PC-3 (cell line): ENCODE results near the gene TMEM126A. TPM values are rescaled to one million over a fixed set of nuclear protein-coding genes. Genes with fewer than 3 reads are reported as not detected.

Source experiments
- ATAC-seq: fragments of 200-7000 bp; cut with Tn5 transposase; 2 replicates; pipeline ENCODE4 v1.9.1; 2020; ENCODE audit warnings: mild to moderate bottlenecking, moderate library complexity
- BruUV-seq: library from RNA; stranded (reverse); fragments of 400-500 nt; replicated peaks from 2 replicates; lab custom pipeline; 2021; lab: Mats Ljungman, UMichigan
- CTCF ChIA-PET: fragments of 300-600 bp; sonication (Branson Sonifier 250); formaldehyde crosslinking; loops from one replicate; lab custom pipeline; 2022; ENCODE audit warnings: antibody characterized with exemption; lab: Charles Lee
- POLR2A ChIA-PET: fragments of 300-600 bp; sonication (Branson Sonifier 250); formaldehyde crosslinking; loops from one replicate; lab custom pipeline; 2022; ENCODE audit warnings: antibody characterized with exemption; ENCODE audit not compliant: unreplicated experiment; lab: Charles Lee
- DNase-seq: peaks from one replicate; pipeline ENCODE4 v3.0.0-alpha.2; 2015
- H2AFZ ChIP-seq: fragments of 300-600 bp; sonication (generic); 2 replicates; pipeline ENCODE4 v1.6.0; 2016; ENCODE audit warnings: antibody characterized with exemption, low read length
- H3F3A ChIP-seq: fragments of 300-600 bp; sonication (generic); one replicate; pipeline ENCODE4 v1.6.0; 2017; ENCODE audit warnings: antibody characterized with exemption, low read length, control low read depth, mild to moderate bottlenecking; ENCODE audit not compliant: unreplicated experiment
- H3K27ac ChIP-seq: fragments of 300-600 bp; sonication (generic); 2 replicates; pipeline ENCODE4 v1.5.1; 2016; ENCODE audit warnings: mild to moderate bottlenecking, low read length
- H3K27me3 ChIP-seq: fragments of 300-600 bp; sonication (generic); 2 replicates; pipeline ENCODE4 v1.6.1; 2016; ENCODE audit warnings: low read length, mixed read lengths
- H3K36me3 ChIP-seq: fragments of 300-600 bp; sonication (generic); 2 replicates; pipeline ENCODE4 v1.6.1; 2016; ENCODE audit warnings: low read depth, mixed run types, low read length, mixed read lengths
- H3K4me1 ChIP-seq: fragments of 300-600 bp; sonication (generic); 2 replicates; pipeline ENCODE4 v1.5.1; 2016; ENCODE audit warnings: low read length; ENCODE audit not compliant: insufficient read depth
- H3K4me2 ChIP-seq: fragments of 300-600 bp; sonication (generic); 2 replicates; pipeline ENCODE4 v1.6.0; 2016; ENCODE audit warnings: low read length
- H3K4me3 ChIP-seq: fragments of 300-600 bp; sonication (generic); 2 replicates; pipeline ENCODE4 v1.5.1; 2016; ENCODE audit warnings: mild to moderate bottlenecking, low read length, mixed read lengths
- H3K79me2 ChIP-seq: fragments of 300-600 bp; sonication (generic); 2 replicates; pipeline ENCODE4 v1.6.1; 2017; ENCODE audit warnings: low read length, mixed read lengths
- H3K9ac ChIP-seq: fragments of 300-600 bp; sonication (generic); 2 replicates; pipeline ENCODE4 v1.6.0; 2016; ENCODE audit warnings: mild to moderate bottlenecking, low read length
- H3K9me2 ChIP-seq: fragments of 300-600 bp; sonication (generic); replicated peaks from 2 replicates; pipeline ENCODE4 v1.6.1; 2016; ENCODE audit warnings: mixed run types, low read length, mixed read lengths
- H3K9me3 ChIP-seq: fragments of 300-600 bp; sonication (generic); 2 replicates; pipeline ENCODE4 v1.6.1; 2016; ENCODE audit warnings: low read length, mixed read lengths
- H4K20me1 ChIP-seq: fragments of 300-600 bp; sonication (generic); 2 replicates; pipeline ENCODE4 v1.6.1; 2016; ENCODE audit warnings: low read length, mixed read lengths
- EZH2 ChIP-seq: fragments of 300-600 bp; sonication (generic); IDR thresholded peaks from one replicate; pipeline ENCODE4 v1.6.1; 2017; ENCODE audit warnings: antibody characterized with exemption, mild to moderate bottlenecking, low read length; ENCODE audit not compliant: unreplicated experiment
- EZH2phosphoT487 ChIP-seq: fragments of 300-600 bp; sonication (generic); IDR thresholded peaks from 2 replicates; pipeline ENCODE4 v1.6.1; 2018; ENCODE audit warnings: mild to moderate bottlenecking, antibody characterized with exemption, low read length, borderline replicate concordance
- intact Hi-C: fragments of 100-400 bp; cut with micrococcal nuclease; formaldehyde crosslinking; loops from 2 replicates; pipeline ENCODE4 v1.9.0; 2023
- total RNA-seq: library from RNA; depleted of rRNA; stranded (reverse); fragments of >200 nt; gene quantifications from 2 replicates; pipeline ENCODE4 v1.2.3, GENCODE V29; 2014
- TF ChIP-seq, protein P1 (sequence below): fragments of 300-600 bp; sonication (generic); conservative IDR thresholded peaks from 2 replicates; pipeline ENCODE4 v1.5.1; 2017; ENCODE audit warnings: antibody characterized with exemption, low read depth, mild to moderate bottlenecking, low read length

TMEM126A gene
- total RNA-seq, 1 experiment from 2014 or later = 37.8 TPM

DNA sequence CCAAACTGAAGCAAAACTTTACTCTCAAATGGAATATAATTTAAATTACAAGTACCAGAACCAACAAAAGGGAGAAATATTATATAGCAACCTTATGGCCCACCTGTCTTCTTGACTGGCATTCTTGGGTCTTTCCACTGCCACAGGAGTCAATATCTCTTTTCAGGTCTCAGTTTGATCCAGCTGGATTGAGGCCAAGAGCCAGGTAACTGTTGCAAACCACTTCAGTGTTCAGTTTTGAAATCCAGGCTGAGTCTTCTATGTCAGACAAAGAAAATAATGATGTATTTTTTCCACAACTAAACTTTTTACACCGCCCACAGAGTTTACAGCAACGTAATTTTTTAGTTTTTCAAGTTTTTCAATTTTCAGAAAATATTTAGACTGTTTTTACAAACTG is 21.3 kb upstream of the TMEM126A start:
- no peaks in the 10 kb centered on the region for H4K20me1 ChIP-seq
- peak overlapping the region; percentile 89 for H2AFZ ChIP-seq
- no peaks in the 10 kb centered on the region for H3K9me3 ChIP-seq
- intact Hi-C loops = loop anchor here (2.0 to 10.0 kb wide), 2 partner anchors 32 to 1288 kb away; no protein-coding TSS in a partner anchor
- H3K9me2 ChIP-seq = no peaks in the 10 kb centered on the region
- peak overlapping the region; percentile 83 for H3K4me3 ChIP-seq
- no peaks in the 10 kb centered on the region for H3K27me3 ChIP-seq
- TF ChIP-seq EZH2 (no peak), EZH2phosphoT487 (no peak)
- TF ChIP-seq, protein P1, sequence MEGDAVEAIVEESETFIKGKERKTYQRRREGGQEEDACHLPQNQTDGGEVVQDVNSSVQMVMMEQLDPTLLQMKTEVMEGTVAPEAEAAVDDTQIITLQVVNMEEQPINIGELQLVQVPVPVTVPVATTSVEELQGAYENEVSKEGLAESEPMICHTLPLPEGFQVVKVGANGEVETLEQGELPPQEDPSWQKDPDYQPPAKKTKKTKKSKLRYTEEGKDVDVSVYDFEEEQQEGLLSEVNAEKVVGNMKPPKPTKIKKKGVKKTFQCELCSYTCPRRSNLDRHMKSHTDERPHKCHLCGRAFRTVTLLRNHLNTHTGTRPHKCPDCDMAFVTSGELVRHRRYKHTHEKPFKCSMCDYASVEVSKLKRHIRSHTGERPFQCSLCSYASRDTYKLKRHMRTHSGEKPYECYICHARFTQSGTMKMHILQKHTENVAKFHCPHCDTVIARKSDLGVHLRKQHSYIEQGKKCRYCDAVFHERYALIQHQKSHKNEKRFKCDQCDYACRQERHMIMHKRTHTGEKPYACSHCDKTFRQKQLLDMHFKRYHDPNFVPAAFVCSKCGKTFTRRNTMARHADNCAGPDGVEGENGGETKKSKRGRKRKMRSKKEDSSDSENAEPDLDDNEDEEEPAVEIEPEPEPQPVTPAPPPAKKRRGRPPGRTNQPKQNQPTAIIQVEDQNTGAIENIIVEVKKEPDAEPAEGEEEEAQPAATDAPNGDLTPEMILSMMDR = no peak
- H3F3A ChIP-seq = no peaks in the 10 kb centered on the region
- CTCF ChIA-PET = no interaction called here
- H3K36me3 ChIP-seq = peaks cover 6% of the 10 kb centered on the region; the same call in 1 of the 2 replicates
- peak overlapping the region; percentile 65; the same call in 1 of the 2 replicates for H3K9ac ChIP-seq
- POLR2A ChIA-PET = no interaction called here
- no peak overlapping the region for H3K27ac ChIP-seq
- DNase-seq (peak; percentile 22), ATAC-seq (no peak)
- peak overlapping the region; percentile 97 for H3K4me2 ChIP-seq
- H3K79me2 ChIP-seq = peaks cover 31% of the 10 kb centered on the region
- H3K4me1 ChIP-seq = peaks cover 25% of the 10 kb centered on the region
- no TSS peak for BruUV-seq

DNA sequence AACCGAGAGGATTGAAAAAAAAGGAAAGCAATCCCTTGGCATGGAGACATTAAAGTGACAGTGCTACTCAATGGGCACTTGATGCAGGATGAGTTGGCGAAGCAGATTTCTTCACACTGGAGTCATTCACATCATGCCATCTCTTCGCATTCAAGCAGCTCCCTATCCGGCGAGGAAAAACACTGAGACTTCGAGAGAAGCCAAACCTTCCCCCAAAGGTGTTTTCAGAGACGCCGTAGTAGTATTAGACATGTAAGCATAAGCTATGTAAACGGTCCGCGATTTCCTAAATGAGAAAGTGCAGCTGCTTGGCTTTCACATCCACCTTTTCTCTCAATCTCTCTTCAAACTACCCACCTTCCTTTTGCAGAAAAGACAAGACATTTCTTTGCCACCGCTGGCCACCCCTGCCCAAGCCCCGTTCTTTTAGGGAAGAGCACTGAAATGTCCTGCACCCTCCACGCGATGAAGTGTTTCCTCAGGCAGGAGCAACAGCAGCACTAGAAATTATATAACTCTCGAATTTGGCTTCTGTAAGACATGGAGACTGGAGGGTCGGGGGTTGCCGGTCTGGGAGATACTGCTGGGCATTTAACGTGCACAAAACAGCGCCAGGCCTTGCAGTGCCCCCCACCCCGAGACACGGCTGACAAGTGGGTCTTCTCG is 20.3 kb upstream of the TMEM126A start, which contains the start of gene DLG2:
Gene DLG2, minus strand, starts transcription at position 13 of the 666 bp plus-strand sequence.
- TF ChIP-seq EZH2 (no peak), EZH2phosphoT487 (no peak)
- TF ChIP-seq, protein P1 = no peak
- Histone ChIP-seq H3K4me3 (peak within 1 kb of the TSS; percentile 83), H3K4me1 (peaks cover 25% of the 10 kb centered on the region), H4K20me1 (no peaks in the 10 kb centered on the region), H3K36me3 (peaks cover 12% of the 10 kb centered on the region; the same call in 1 of the 2 replicates), H3K9me3 (no peaks in the 10 kb centered on the region), H2AFZ (peak within 1 kb of the TSS; percentile 89), H3K4me2 (peak within 1 kb of the TSS; percentile 97), H3K27ac (0 out of 2 replicates have a peak within 1 kb of the TSS, but pooled peaks have one; percentile 1), H3K9me2 (no peaks in the 10 kb centered on the region), H3K79me2 (peaks cover 39% of the 10 kb centered on the region), H3K27me3 (no peaks in the 10 kb centered on the region), H3K9ac (peak within 1 kb of the TSS; percentile 65), H3F3A (no peaks in the 10 kb centered on the region)
- no TSS peak for BruUV-seq
- intact Hi-C loops = loop anchor here (2.0 to 10.0 kb wide), 2 partner anchors 33 to 1287 kb away; no protein-coding TSS in a partner anchor
- POLR2A ChIA-PET = interaction anchor here (0.6 to 0.8 kb wide), 3 partner anchors 20 to 235 kb away, joined by 3 to 16 read pairs (median 8); partner anchors contain the start of gene TMEM126A
- ATAC-seq (peak; percentile 16), DNase-seq (peak; percentile 61)
- CTCF ChIA-PET = no interaction called here
